Astrocyte (in vitro differentiated cells and primary cell): ENCODE results near the gene PRDM11. TPM values are rescaled to one million over a fixed set of nuclear protein-coding genes. Genes with fewer than 3 reads are reported as not detected.

ENCODE experiments used
- DNase-seq: peaks from one replicate; pipeline ENCODE4 v3.0.0-alpha.2; 2010; ENCODE audit warnings: low read depth
- FAIRE-seq: peaks from 2 replicates; lab custom pipeline; 2011; peaks lifted over from hg19 to GRCh38; lab: Jason Lieb, UNC
- H2AFZ ChIP-seq: 2 replicates; pipeline ENCODE4 v1.6.0; 2012; ENCODE audit warnings: low read depth, low read length, inconsistent platforms
- H3K27ac ChIP-seq: 2 replicates; pipeline ENCODE4 v1.5.1; 2011; ENCODE audit warnings: low read depth, low read length, inconsistent platforms
- H3K27me3 ChIP-seq: 2 replicates; pipeline ENCODE4 v1.6.0; 2011; ENCODE audit warnings: low read length, inconsistent platforms; ENCODE audit not compliant: insufficient read depth
- H3K36me3 ChIP-seq: 2 replicates; pipeline ENCODE4 v1.5.1; 2011; ENCODE audit warnings: low read length, inconsistent platforms; ENCODE audit not compliant: insufficient read depth
- H3K4me1 ChIP-seq: 2 replicates; pipeline ENCODE4 v1.5.1; 2011; ENCODE audit warnings: low read length, inconsistent platforms; ENCODE audit not compliant: insufficient read depth
- H3K4me2 ChIP-seq: 2 replicates; pipeline ENCODE4 v1.6.0; 2012; ENCODE audit warnings: low read length, inconsistent platforms
- H3K4me3 ChIP-seq: 2 replicates; pipeline ENCODE4 v1.5.1; 2011; ENCODE audit warnings: low read depth, mild to moderate bottlenecking, low read length, inconsistent platforms; ENCODE audit not compliant: insufficient read depth
- H3K79me2 ChIP-seq: 2 replicates; pipeline ENCODE4 v1.6.0; 2012; ENCODE audit warnings: mild to moderate bottlenecking, low read length, inconsistent platforms; ENCODE audit not compliant: insufficient read depth
- H3K9ac ChIP-seq: 2 replicates; pipeline ENCODE4 v1.6.0; 2012; ENCODE audit warnings: mild to moderate bottlenecking, low read length, inconsistent platforms
- H3K9me3 ChIP-seq: 2 replicates; pipeline ENCODE4 v1.5.1; 2012; ENCODE audit warnings: low read depth, mild to moderate bottlenecking, low read length, inconsistent platforms; ENCODE audit not compliant: insufficient read depth
- H4K20me1 ChIP-seq: 2 replicates; pipeline ENCODE4 v1.6.0; 2012; ENCODE audit warnings: low read length, inconsistent platforms; ENCODE audit not compliant: insufficient read depth
- H3K27ac Mint-ChIP-seq: one replicate; pipeline ENCODE4 v1.8.0; 2021; ENCODE audit warnings: mild to moderate bottlenecking, mixed read lengths; ENCODE audit not compliant: unreplicated experiment
- H3K27me3 Mint-ChIP-seq: one replicate; pipeline ENCODE4 v1.8.0; 2021; ENCODE audit warnings: low read depth, mixed read lengths; ENCODE audit not compliant: unreplicated experiment
- H3K36me3 Mint-ChIP-seq: one replicate; pipeline ENCODE4 v1.8.0; 2021; ENCODE audit warnings: low read depth, mixed read lengths; ENCODE audit not compliant: unreplicated experiment
- H3K4me1 Mint-ChIP-seq: one replicate; pipeline ENCODE4 v1.8.0; 2021; ENCODE audit warnings: low read depth, mixed read lengths; ENCODE audit not compliant: unreplicated experiment
- H3K4me3 Mint-ChIP-seq: one replicate; pipeline ENCODE4 v1.8.0; 2021; ENCODE audit warnings: mild to moderate bottlenecking, moderate library complexity, mixed read lengths; ENCODE audit not compliant: unreplicated experiment
- H3K9me3 Mint-ChIP-seq: one replicate; pipeline ENCODE4 v1.8.0; 2021; ENCODE audit warnings: mild to moderate bottlenecking, mixed read lengths; ENCODE audit not compliant: unreplicated experiment
- EZH2 ChIP-seq: IDR thresholded peaks from 2 replicates; pipeline ENCODE4 v1.6.1; 2012; ENCODE audit warnings: mild to moderate bottlenecking, low read length, inconsistent platforms; ENCODE audit not compliant: insufficient read depth
- total RNA-seq: library from RNA; stranded (reverse); gene quantifications from 2 replicates; pipeline ENCODE4 v1.2.1, GENCODE V29; 2021
- TF ChIP-seq, protein P1 (sequence below): IDR thresholded peaks from 2 replicates; pipeline ENCODE4 v1.5.1; 2011; ENCODE audit warnings: low read depth, mild to moderate bottlenecking, inconsistent platforms, low read length, moderate library complexity; ENCODE audit not compliant: insufficient read depth

PRDM11 gene
- total RNA-seq, 1 donor from 2014 or later: 9.1 TPM

DNA sequence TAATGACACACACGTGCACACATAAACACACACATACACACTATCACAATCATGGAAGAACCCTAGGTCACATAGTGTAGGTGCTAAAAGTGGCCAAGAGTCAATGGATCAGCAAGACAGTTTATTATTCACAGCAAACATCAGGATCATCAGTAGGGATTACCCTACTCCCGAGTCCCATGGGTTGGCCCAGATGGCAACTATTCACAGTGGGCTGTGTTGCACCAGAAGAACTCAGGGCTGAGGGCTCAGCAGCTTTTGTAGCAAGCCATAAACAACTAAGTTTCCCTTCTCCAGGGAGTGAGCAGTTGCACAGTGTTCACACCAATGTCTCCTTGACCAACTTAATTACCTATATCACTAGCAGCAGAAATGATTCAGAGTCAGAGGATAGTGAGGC, 20.8 kb downstream of the PRDM11 start:
- FAIRE-seq (no peak), DNase-seq (no peak)
- H3K9ac ChIP-seq: no peak overlapping the region
- H3K27me3 ChIP-seq: no peaks in the 10 kb centered on the region
- no peak overlapping the region for H2AFZ ChIP-seq
- H3K36me3 ChIP-seq: no peaks in the 10 kb centered on the region
- Mint-ChIP-seq H3K4me3 (no peak overlapping the region), H3K27ac (no peak overlapping the region), H3K4me1 (no peaks in the 10 kb centered on the region), H3K36me3 (peaks cover 3% of the 10 kb centered on the region), H3K9me3 (no peaks in the 10 kb centered on the region), H3K27me3 (peaks cover 10% of the 10 kb centered on the region)
- peaks cover 50% of the 10 kb centered on the region for H4K20me1 ChIP-seq
- H3K4me3 ChIP-seq: no peak overlapping the region
- H3K9me3 ChIP-seq: no peaks in the 10 kb centered on the region
- no peak overlapping the region for H3K27ac ChIP-seq
- peaks cover 13% of the 10 kb centered on the region for H3K4me1 ChIP-seq
- no peaks in the 10 kb centered on the region for H3K79me2 ChIP-seq
- no peak for TF ChIP-seq EZH2
- TF ChIP-seq, protein P1, sequence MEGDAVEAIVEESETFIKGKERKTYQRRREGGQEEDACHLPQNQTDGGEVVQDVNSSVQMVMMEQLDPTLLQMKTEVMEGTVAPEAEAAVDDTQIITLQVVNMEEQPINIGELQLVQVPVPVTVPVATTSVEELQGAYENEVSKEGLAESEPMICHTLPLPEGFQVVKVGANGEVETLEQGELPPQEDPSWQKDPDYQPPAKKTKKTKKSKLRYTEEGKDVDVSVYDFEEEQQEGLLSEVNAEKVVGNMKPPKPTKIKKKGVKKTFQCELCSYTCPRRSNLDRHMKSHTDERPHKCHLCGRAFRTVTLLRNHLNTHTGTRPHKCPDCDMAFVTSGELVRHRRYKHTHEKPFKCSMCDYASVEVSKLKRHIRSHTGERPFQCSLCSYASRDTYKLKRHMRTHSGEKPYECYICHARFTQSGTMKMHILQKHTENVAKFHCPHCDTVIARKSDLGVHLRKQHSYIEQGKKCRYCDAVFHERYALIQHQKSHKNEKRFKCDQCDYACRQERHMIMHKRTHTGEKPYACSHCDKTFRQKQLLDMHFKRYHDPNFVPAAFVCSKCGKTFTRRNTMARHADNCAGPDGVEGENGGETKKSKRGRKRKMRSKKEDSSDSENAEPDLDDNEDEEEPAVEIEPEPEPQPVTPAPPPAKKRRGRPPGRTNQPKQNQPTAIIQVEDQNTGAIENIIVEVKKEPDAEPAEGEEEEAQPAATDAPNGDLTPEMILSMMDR: no peak
- no peak overlapping the region for H3K4me2 ChIP-seq

DNA sequence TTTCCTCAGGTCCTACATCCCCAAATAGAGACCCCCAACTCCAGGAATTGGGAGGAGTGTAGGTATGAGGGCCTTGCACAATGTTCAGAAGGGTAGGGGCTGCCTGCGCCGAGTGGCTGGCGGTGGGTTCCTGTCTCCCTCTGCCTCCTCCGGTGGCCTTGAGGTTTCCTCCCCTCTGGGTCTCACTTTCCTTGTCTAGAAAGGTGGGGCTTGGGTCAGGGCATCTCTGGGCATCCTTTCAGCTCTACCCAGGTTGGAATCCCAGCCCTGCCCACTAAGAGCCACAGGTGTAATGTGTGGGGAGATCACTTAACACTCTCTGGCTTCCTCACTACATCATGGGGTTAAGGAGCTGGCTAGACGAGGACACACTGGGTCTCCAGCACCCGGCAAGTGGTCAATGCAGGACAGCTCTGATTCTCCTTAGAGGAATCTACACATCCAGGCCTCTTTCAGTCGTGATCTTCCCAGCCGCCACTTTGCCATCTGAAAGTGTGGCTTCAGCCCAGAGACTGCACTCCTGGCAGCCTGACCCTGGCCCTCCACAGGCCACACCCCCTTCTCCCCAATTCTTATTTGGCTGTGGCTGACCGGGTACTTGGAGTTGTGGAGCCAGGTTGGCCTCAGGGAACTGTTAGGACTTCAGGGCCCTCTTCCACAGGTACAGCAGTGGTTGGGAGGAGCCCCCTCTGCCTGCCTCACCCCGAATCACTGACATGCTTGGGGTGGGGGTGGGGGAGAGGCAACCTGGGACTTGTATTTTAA, 22.1 kb downstream of the PRDM11 start:
- peaks cover 13% of the 10 kb centered on the region for H3K4me1 ChIP-seq
- FAIRE-seq (no peak), DNase-seq (no peak)
- no peak overlapping the region for H3K9ac ChIP-seq
- no peaks in the 10 kb centered on the region for H3K79me2 ChIP-seq
- no peaks in the 10 kb centered on the region for H3K36me3 ChIP-seq
- Mint-ChIP-seq H3K4me3 (no peak overlapping the region), H3K9me3 (no peaks in the 10 kb centered on the region), H3K4me1 (no peaks in the 10 kb centered on the region), H3K27me3 (peaks cover 10% of the 10 kb centered on the region), H3K36me3 (peaks cover 3% of the 10 kb centered on the region), H3K27ac (no peak overlapping the region)
- H2AFZ ChIP-seq: no peak overlapping the region
- peaks cover 42% of the 10 kb centered on the region for H4K20me1 ChIP-seq
- no peak overlapping the region for H3K4me3 ChIP-seq
- no peak overlapping the region for H3K4me2 ChIP-seq
- TF ChIP-seq EZH2: no peak
- TF ChIP-seq, protein P1: no peak
- no peaks in the 10 kb centered on the region for H3K9me3 ChIP-seq
- H3K27me3 ChIP-seq: no peaks in the 10 kb centered on the region
- H3K27ac ChIP-seq: no peak overlapping the region
